ENCODE data around the gene GRAMD1A. TPM values are rescaled to one million over a fixed set of nuclear protein-coding genes. Genes with fewer than 3 reads are reported as not detected.

Gene GRAMD1A
- total and polyA plus RNA-seq, 2 of the 8 experiments (the other 6 are each of a cell fraction or from before 2014, with no cell fraction given), result 113 to 154 TPM

- Histone ChIP-seq H3K23me2 (ENCODE audit: low read depth, low read length) (peaks cover 10% of the 10 kb centered on the region; the same call in 1 of the 2 replicates), H2BK5ac (ENCODE audit: low read depth, low read length) (no peak overlapping the region), H2AK5ac (ENCODE audit: low read depth, low read length) (no peak overlapping the region), H3K36me3 (ENCODE audit: control insufficient read depth in 2 of 4, insufficient read depth in 4 of 4, low read length in 3 of 4) (peaks cover 26 to 54% (median 46%) of the 10 kb centered on the region in 4 experiments), H2BK15ac (ENCODE audit: low read length) (no peak overlapping the region), H2BK120ac (replicated peaks; ENCODE audit: low read depth, low read length) (no peak overlapping the region), H3K4ac (replicated peaks; ENCODE audit: insufficient read length, low read depth, low read length) (no peak overlapping the region), H3K23ac (ENCODE audit: insufficient read length) (no peak overlapping the region), H3K79me1 (ENCODE audit: low read depth, low read length) (no peaks in the 10 kb centered on the region), H4K91ac (replicated peaks; ENCODE audit: insufficient read length, low read length) (no peak overlapping the region), H4K20me1 (replicated peaks in 1 of 2; ENCODE audit: control insufficient read depth in 1 of 2, insufficient read depth in 2 of 2, low read length in 2 of 2) (peaks cover 7 to 22% of the 10 kb centered on the region in 2 experiments), H3K27me3 (replicated peaks in 1 of 4; ENCODE audit: control insufficient read depth in 3 of 4, extremely low read depth in 1 of 4, insufficient read depth in 3 of 4, low read length in 3 of 4) (peaks cover 0 to 20% (median 18%) of the 10 kb centered on the region in 4 experiments; a peak in 6 of 7 replicates), H3K9me3 (ENCODE audit: insufficient read depth in 2 of 2, low read depth in 1 of 2, low read length in 1 of 2) (no peaks in the 10 kb centered on the region), H3K4me3 (ENCODE audit: extremely low read depth in 1 of 4, insufficient read depth in 2 of 4, low read depth in 3 of 4, low read length in 4 of 4) (no peak overlapping the region), H2BK12ac (ENCODE audit: low read depth, low read length) (no peak overlapping the region), H2BK20ac (ENCODE audit: low read length) (no peak overlapping the region), H3K9ac (replicated peaks in 1 of 4; ENCODE audit: extremely low read depth in 1 of 4, low read depth in 3 of 4, low read length in 3 of 4) (no peak overlapping the region), H3K14ac (ENCODE audit: insufficient read length) (no peak overlapping the region), H4K5ac (ENCODE audit: insufficient read length, low read depth, low read length) (no peak overlapping the region), H4K8ac (ENCODE audit: extremely low read depth, insufficient read depth, low read length) (no peak overlapping the region), H3K79me2 (ENCODE audit: control insufficient read depth in 1 of 2, insufficient read depth in 2 of 2, low read length in 2 of 2) (no peaks in the 10 kb centered on the region), H3K4me1 (replicated peaks in 1 of 4; ENCODE audit: control insufficient read depth in 3 of 4, insufficient read depth in 4 of 4, low read length in 3 of 4) (peaks cover 0 to 8% (median 4%) of the 10 kb centered on the region in 4 experiments; a peak in 6 of 7 replicates), H3K18ac (ENCODE audit: extremely low read depth, low read length) (no peak overlapping the region), H2AFZ (ENCODE audit: low read length) (no peak overlapping the region), H3K56ac (replicated peaks; ENCODE audit: insufficient read length, low read depth, low read length) (no peak overlapping the region), H3K27ac (ENCODE audit: low read depth, low read length) (no peak overlapping the region), H3K4me2 (ENCODE audit: insufficient read depth in 1 of 2, low read depth in 2 of 2, low read length in 2 of 2) (no peak overlapping the region)
- TF ChIP-seq RAD21 (IDR thresholded peaks at IDR 0.05 in 1 of 2, conservative IDR thresholded peaks at IDR 0.05 in 1 of 2; ENCODE audit: low read depth in 2 of 2, low read length in 2 of 2) (no peak), TAF1 (IDR thresholded peaks at IDR 0.05; ENCODE audit: low read depth, low read length) (no peak), KDM4A (IDR thresholded peaks at IDR 0.05; ENCODE audit: low read depth, low read length, severe bottlenecking) (no peak), USF2 (IDR thresholded peaks at IDR 0.05; ENCODE audit: low read length) (no peak), CTCF (IDR thresholded peaks at IDR 0.05; ENCODE audit: control extremely low read depth in 1 of 3, insufficient read depth in 1 of 3, low read depth in 1 of 3, low read length in 3 of 3) (no peak), TEAD4 (IDR thresholded peaks at IDR 0.05; ENCODE audit: low read depth, low read length) (no peak), POLR2A (IDR thresholded peaks at IDR 0.05; ENCODE audit: control extremely low read depth in 1 of 2, low read depth in 2 of 2, low read length in 2 of 2) (no peak), JUN (IDR thresholded peaks at IDR 0.05; ENCODE audit: low read depth, low read length) (no peak)
- FAIRE-seq (no peak), DNase-seq (ENCODE audit: low read depth in 1 of 2, low spot score in 2 of 2) (no peak)
- ChIA-PET POLR2A (ENCODE audit: partially characterized antibody) (interaction anchor here (1.1 to 24.8 kb wide), 5 partner anchors 8 to 22 kb away, joined by 3 to 366 read pairs (median 10); partner anchors contain the start of gene GRAMD1A), CTCF (ENCODE audit: partially characterized antibody) (interaction anchor here (0.6 to 3.2 kb wide), 5 partner anchors 17 to 188 kb away, joined by 3 to 11 read pairs (median 3); no protein-coding TSS in a partner anchor)
- WGBS, 2 experiments (ENCODE audit: extremely low coverage in 1 of 2, insufficient coverage in 1 of 2, insufficient read length in 1 of 2, insufficient replicate concordance in 2 of 2, low coverage in 1 of 2, low lambda C conversion rate in 2 of 2, missing lambda C conversion rate in 1 of 2), result 88% methylated on average over 8 of the region's 8 CpGs; no CpG with 5 or more reads in 1 of the 2 experiments
Observed at GRCh38 chr19:35027009-35027408, 26.9 kb downstream of the GRAMD1A start.

Data from H1 (cell line).